ENCODE measurements around the gene MAGEB3.
"Not testable (repeated sequence)": the region's sequence is repeated elsewhere in the genome, so short reads cannot be mapped to it uniquely, and the experiment has no call there.

MAGEB3 gene

GRCh38 chrX:30230395-30230794, at the start of gene MAGEB3:
Gene MAGEB3, plus strand, starts transcription at chrX:30230657. Its CDS starts 5,268 bp downstream, at chrX:30235925.
- DNase-seq, result no peak

- DNase-seq, result no peak
These were observed 49.1 kb upstream of the MAGEB3 start for GRCh38 chrX:30181353-30181752.

- DNase-seq, result no peak
These were observed 46.9 kb upstream of the MAGEB3 start for GRCh38 chrX:30183554-30183953.

GRCh38 chrX:30190426-30190825, 40.0 kb upstream of the MAGEB3 start:
- no peak for DNase-seq

- DNase-seq, result not testable (repeated sequence)
These were observed 36.5 kb upstream of the MAGEB3 start for GRCh38 chrX:30193910-30194309.

GRCh38 chrX:30196322-30196721, 34.1 kb upstream of the MAGEB3 start:
- peak; percentile 15 to 52 for DNase-seq

GRCh38 chrX:30212172-30212571, 18.3 kb upstream of the MAGEB3 start:
- DNase-seq, result no peak

GRCh38 chrX:30215357-30215843, 15.1 kb upstream of the MAGEB3 start, which contains the start of gene MAGEB2:
Gene MAGEB2, plus strand, starts transcription at chrX:30215563. Its CDS starts 3,018 bp downstream, at chrX:30218581.
- DNase-seq, result no peak

GRCh38 chrX:30217465-30217864, 13.0 kb upstream of the MAGEB3 start:
- no peak for DNase-seq

- no peak for DNase-seq
These were observed 11.1 kb upstream of the MAGEB3 start for GRCh38 chrX:30219372-30219771.

- DNase-seq, result no peak
These were observed 9.8 kb upstream of the MAGEB3 start for GRCh38 chrX:30220661-30221060.

- no peak for DNase-seq
These were observed 5.9 kb upstream of the MAGEB3 start for GRCh38 chrX:30224536-30224935.

GRCh38 chrX:30228526-30228925, 1.9 kb upstream of the MAGEB3 start:
- DNase-seq, result no peak

- no peak for DNase-seq
These were observed 11.4 kb downstream of the MAGEB3 start, which contains the start of gene MAGEB4 for GRCh38 chrX:30241724-30242415. Gene MAGEB4, plus strand, starts transcription at chrX:30242000. Its CDS starts 136 bp downstream, at chrX:30242136.

- no peak for DNase-seq
These were observed 16.5 kb downstream of the MAGEB3 start, which contains the start of gene MAGEB1 for GRCh38 chrX:30246769-30247489. Gene MAGEB1, plus strand, starts transcription at chrX:30247146. Its CDS starts 3,348 bp downstream, at chrX:30250494.

- DNase-seq, result no peak
These were observed 18.4 kb downstream of the MAGEB3 start for GRCh38 chrX:30248854-30249253.

GRCh38 chrX:30253257-30253656, 22.8 kb downstream of the MAGEB3 start:
- DNase-seq, result no peak

- DNase-seq, result peak in 1 of 2 experiments; percentile 67
These were observed 29.5 kb downstream of the MAGEB3 start for GRCh38 chrX:30259927-30260326.

- no peak for DNase-seq
These were observed 30.6 kb downstream of the MAGEB3 start for GRCh38 chrX:30261012-30261411.

GRCh38 chrX:30262763-30263162, 32.3 kb downstream of the MAGEB3 start:
- DNase-seq, result no peak

GRCh38 chrX:30270639-30271038, 40.2 kb downstream of the MAGEB3 start:
- no peak for DNase-seq

- peak; percentile 0 to 5 for DNase-seq
These were observed 45.0 kb downstream of the MAGEB3 start for GRCh38 chrX:30275498-30275897.

- no peak for DNase-seq
These were observed 47.9 kb downstream of the MAGEB3 start for GRCh38 chrX:30278365-30278764.

- no peak for DNase-seq
These were observed 50.0 kb downstream of the MAGEB3 start for GRCh38 chrX:30280428-30280827.

Data from NCI-H524 (cell line).